Stimulated activated naive CD4-positive, alpha-beta T cell (primary cell): ENCODE data around the gene NPBWR2.

Source experiments
- DNase-seq, 6 experiments: peaks; one replicate each; lab custom pipeline; 2025; lab: John Stamatoyannopoulos, UW

NPBWR2 gene

GRCh38 chr20:64073476-64074183, 33.7 kb downstream of the NPBWR2 start:
- DNase-seq: no peak

GRCh38 chr20:64072498-64073063, 34.8 kb downstream of the NPBWR2 start:
- DNase-seq: no peak

GRCh38 chr20:64071341-64072332, 35.7 kb downstream of the NPBWR2 start:
- DNase-seq: no peak

GRCh38 chr20:64070244-64070993, 36.9 kb downstream of the NPBWR2 start:
- DNase-seq: no peak

- no peak for DNase-seq
Observed at GRCh38 chr20:64069614-64070243, 37.6 kb downstream of the NPBWR2 start.

GRCh38 chr20:64069209-64069613, 38.2 kb downstream of the NPBWR2 start:
- DNase-seq: no peak

- no peak for DNase-seq
Observed at GRCh38 chr20:64068386-64069208, 38.8 kb downstream of the NPBWR2 start.

- no peak for DNase-seq
Observed at GRCh38 chr20:64067733-64068307, 39.5 kb downstream of the NPBWR2 start.

- no peak for DNase-seq
Observed at GRCh38 chr20:64067005-64067632, 40.2 kb downstream of the NPBWR2 start.

- DNase-seq: peak in 4 of 6 experiments; percentile 21 to 40 (median 28)
Observed at GRCh38 chr20:64065974-64066343, 41.4 kb downstream of the NPBWR2 start.

GRCh38 chr20:64065062-64065973, 42.0 kb downstream of the NPBWR2 start:
- peak in 1 of 6 experiments; percentile 25 for DNase-seq

GRCh38 chr20:64064145-64064698, 43.1 kb downstream of the NPBWR2 start:
- no peak for DNase-seq

GRCh38 chr20:64063389-64064144, 43.8 kb downstream of the NPBWR2 start:
- no peak for DNase-seq

- DNase-seq: peak; percentile 83 to 90 (median 89)
Observed at GRCh38 chr20:64062596-64063388, 44.6 kb downstream of the NPBWR2 start, which contains the start of gene TCEA2. Gene TCEA2, plus strand, starts transcription at chr20:64063198. Its CDS starts 115 bp downstream, at chr20:64063313.

- DNase-seq: no peak
Observed at GRCh38 chr20:64062276-64062595, 45.1 kb downstream of the NPBWR2 start.

GRCh38 chr20:64058536-64058935, 48.8 kb downstream of the NPBWR2 start:
- DNase-seq: no peak
